Astrocyte (in vitro differentiated cells and primary cell): ENCODE measurements around the gene RNF6.

Experiments used
- CTCF ChIP-seq: IDR thresholded peaks from 2 replicates; pipeline ENCODE4 v1.5.1; 2011; ENCODE audit warnings: low read depth, mild to moderate bottlenecking, inconsistent platforms, low read length, moderate library complexity; ENCODE audit not compliant: insufficient read depth
- EZH2 ChIP-seq: IDR thresholded peaks from 2 replicates; pipeline ENCODE4 v1.6.1; 2012; ENCODE audit warnings: mild to moderate bottlenecking, low read length, inconsistent platforms; ENCODE audit not compliant: insufficient read depth

GRCh38 chr13:26185720-26186117 is 36.4 kb downstream of the RNF6 start:
- TF ChIP-seq CTCF (no peak), EZH2 (no peak)
